Stimulated activated naive CD8-positive, alpha-beta T cell treated with anti-CD3 and anti-CD28 coated beads, Interleukin-15, Interleukin-2, amounts not matched to agents 100 U/mL and 50 U/mL, for 24 hours (primary cell): Measurements from ENCODE around the gene ISLR2.
"Not testable (repeated sequence)": the region's sequence is repeated elsewhere in the genome, so short reads cannot be mapped to it uniquely, and the experiment has no call there.

Source experiments
- ATAC-seq: fragments of 150-1000 bp; cut with Tn5 transposase; one replicate; pipeline ENCODE4 v1.10.0; 2021
- DNase-seq: peaks from one replicate; pipeline ENCODE4 v3.0.0; 2021

Gene ISLR2

GRCh38 chr15:74130155-74130848 is at the start of gene ISLR2:
Gene ISLR2 (plus strand): TSS chr15:74130586. CDS start chr15:74132755, 2,169 bp downstream.
- DNase-seq, result peak; percentile 8
- no peak for ATAC-seq

GRCh38 chr15:74082450-74082849 is 47.9 kb upstream of the ISLR2 start, which contains the start of gene GOLGA6A:
Gene GOLGA6A (minus strand): TSS chr15:74082550. CDS start chr15:74082509, 41 bp downstream.
- not testable (repeated sequence) for ATAC-seq, DNase-seq

- not testable (repeated sequence) for ATAC-seq, DNase-seq
These were observed 35.8 kb upstream of the ISLR2 start for GRCh38 chr15:74094567-74094966.

GRCh38 chr15:74095610-74096009 is 34.8 kb upstream of the ISLR2 start:
- DNase-seq, ATAC-seq: not testable (repeated sequence)

GRCh38 chr15:74096753-74097474 is 33.5 kb upstream of the ISLR2 start:
- DNase-seq, ATAC-seq: not testable (repeated sequence)

GRCh38 chr15:74099963-74100733 is 30.2 kb upstream of the ISLR2 start:
- ATAC-seq (peak; percentile 86), DNase-seq (peak; percentile 84)

- no peak for ATAC-seq
- DNase-seq, result no peak
These were observed 22.3 kb upstream of the ISLR2 start for GRCh38 chr15:74108111-74108510.

GRCh38 chr15:74108611-74109010 is 21.8 kb upstream of the ISLR2 start:
- not testable (repeated sequence) for ATAC-seq

GRCh38 chr15:74109713-74110112 is 20.7 kb upstream of the ISLR2 start:
- DNase-seq, result no peak
- no peak for ATAC-seq

More at GRCh38 chr15:74108611-74109010, 21.8 kb upstream of the ISLR2 start:
- not testable (repeated sequence) for DNase-seq

- no peak for ATAC-seq
- DNase-seq, result no peak
These were observed 10.0 kb upstream of the ISLR2 start for GRCh38 chr15:74120426-74120825.

- DNase-seq (no peak), ATAC-seq (no peak)
These were observed 9.3 kb upstream of the ISLR2 start for GRCh38 chr15:74121039-74121438.

GRCh38 chr15:74121858-74122257 is 8.5 kb upstream of the ISLR2 start:
- DNase-seq (no peak), ATAC-seq (no peak)

- ATAC-seq (no peak), DNase-seq (no peak)
These were observed 7.8 kb upstream of the ISLR2 start for GRCh38 chr15:74122403-74123130.

GRCh38 chr15:74123131-74123429 is 7.3 kb upstream of the ISLR2 start:
- ATAC-seq (no peak), DNase-seq (no peak)

- DNase-seq (no peak), ATAC-seq (no peak)
These were observed 6.7 kb upstream of the ISLR2 start for GRCh38 chr15:74123658-74124057.

GRCh38 chr15:74124196-74124595 is 6.2 kb upstream of the ISLR2 start:
- DNase-seq (no peak), ATAC-seq (no peak)

- no peak for DNase-seq
- ATAC-seq, result no peak
These were observed 5.6 kb upstream of the ISLR2 start for GRCh38 chr15:74124759-74125158.

GRCh38 chr15:74127255-74127953 is 3.0 kb upstream of the ISLR2 start:
- DNase-seq, result peak; percentile 95

GRCh38 chr15:74127954-74128784 is 2.2 kb upstream of the ISLR2 start:
- DNase-seq (peak; percentile 18), ATAC-seq (no peak)

More at GRCh38 chr15:74127255-74127953, 3.0 kb upstream of the ISLR2 start:
- ATAC-seq, result peak; percentile 88
